ENCODE measurements around the gene WIPI1.

WIPI1 gene

DNA sequence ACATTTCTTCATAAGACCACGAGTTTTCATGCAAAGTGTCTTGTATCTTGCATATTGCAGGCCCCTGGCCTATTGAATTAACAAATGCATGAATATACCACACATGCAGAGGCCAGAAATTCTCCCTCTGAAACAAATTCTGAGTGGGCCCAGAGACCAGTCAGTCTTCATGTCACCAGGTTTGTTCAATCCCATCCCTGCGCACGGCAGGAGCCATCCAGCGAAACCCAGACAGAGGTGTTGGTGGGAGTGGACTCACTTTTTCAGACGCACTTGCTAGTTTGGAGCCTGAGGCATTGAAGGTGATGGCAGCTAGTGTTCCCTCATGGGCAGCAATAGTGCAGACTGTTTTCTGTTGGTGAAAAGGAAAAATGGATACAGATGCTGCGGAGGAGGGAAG lies 21.9 kb downstream of the WIPI1 start:
- Histone ChIP-seq H3K27me3 (ENCODE audit: insufficient read depth, insufficient read length) (no peaks in the 10 kb centered on the region), H3K9ac (ENCODE audit: insufficient read length, low read depth) (no peak overlapping the region), H3K36me3 (ENCODE audit: insufficient read depth, insufficient read length, low read length) (peaks cover 25% of the 10 kb centered on the region), H3K9me3 (ENCODE audit: insufficient read depth, low read length) (no peaks in the 10 kb centered on the region), H3K4me1 (ENCODE audit: insufficient read depth, insufficient read length) (peaks cover 8% of the 10 kb centered on the region), H3K4me3 (ENCODE audit: insufficient read length, low read depth) (no peak overlapping the region)
- no peak for TF ChIP-seq ZNF274 (IDR thresholded peaks at IDR 0.05; ENCODE audit: low read depth, low read length)
- no peak for TF ChIP-seq YY1 (IDR thresholded peaks at IDR 0.05; ENCODE audit: insufficient read depth, insufficient read length)
- TF ChIP-seq SUZ12 (IDR thresholded peaks at IDR 0.05; ENCODE audit: extremely low read depth, insufficient read depth, insufficient read length): no peak
- DNase-seq (ENCODE audit: low read depth, low spot score): no peak

DNA sequence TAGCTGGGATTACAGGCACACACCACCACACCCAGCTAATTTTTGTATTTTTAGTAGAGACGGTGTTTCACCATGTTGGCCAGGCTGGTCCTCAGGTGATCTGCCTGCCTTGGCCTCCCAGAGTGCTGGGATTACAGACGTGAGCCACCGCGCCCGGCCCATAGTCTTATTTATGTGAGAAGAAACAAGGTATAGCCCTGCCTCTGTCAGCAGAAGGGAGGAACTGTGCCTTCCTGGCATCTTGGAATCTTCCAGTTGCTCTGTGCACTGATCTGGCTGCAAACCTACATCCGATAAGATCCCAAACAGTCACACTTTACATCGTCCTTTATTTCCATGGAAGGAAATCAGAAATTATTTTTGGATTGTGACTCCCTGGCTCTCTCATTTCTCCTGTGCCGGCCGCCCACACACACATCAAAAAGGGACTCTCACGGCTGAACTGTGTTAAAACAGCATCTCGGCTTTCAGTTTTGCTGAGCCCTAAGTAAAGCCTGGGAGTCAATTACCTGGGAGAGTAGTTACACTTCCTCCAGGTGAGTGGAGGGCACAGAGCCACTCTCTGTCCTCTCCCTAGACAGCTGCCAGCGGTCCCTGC lies 23.3 kb downstream of the WIPI1 start:
- H3K36me3 ChIP-seq (ENCODE audit: insufficient read depth, insufficient read length, low read length): peaks cover 29% of the 10 kb centered on the region
- H3K4me3 ChIP-seq (ENCODE audit: insufficient read length, low read depth): no peak overlapping the region
- TF ChIP-seq SUZ12 (IDR thresholded peaks at IDR 0.05; ENCODE audit: extremely low read depth, insufficient read depth, insufficient read length): no peak
- TF ChIP-seq YY1 (IDR thresholded peaks at IDR 0.05; ENCODE audit: insufficient read depth, insufficient read length): no peak
- no peak for TF ChIP-seq ZNF274 (IDR thresholded peaks at IDR 0.05; ENCODE audit: low read depth, low read length)
- no peaks in the 10 kb centered on the region for H3K27me3 ChIP-seq (ENCODE audit: insufficient read depth, insufficient read length)
- peaks cover 8% of the 10 kb centered on the region for H3K4me1 ChIP-seq (ENCODE audit: insufficient read depth, insufficient read length)
- H3K9me3 ChIP-seq (ENCODE audit: insufficient read depth, low read length): no peaks in the 10 kb centered on the region
- DNase-seq (ENCODE audit: low read depth, low spot score): no peak
- no peak overlapping the region for H3K9ac ChIP-seq (ENCODE audit: insufficient read length, low read depth)

DNA sequence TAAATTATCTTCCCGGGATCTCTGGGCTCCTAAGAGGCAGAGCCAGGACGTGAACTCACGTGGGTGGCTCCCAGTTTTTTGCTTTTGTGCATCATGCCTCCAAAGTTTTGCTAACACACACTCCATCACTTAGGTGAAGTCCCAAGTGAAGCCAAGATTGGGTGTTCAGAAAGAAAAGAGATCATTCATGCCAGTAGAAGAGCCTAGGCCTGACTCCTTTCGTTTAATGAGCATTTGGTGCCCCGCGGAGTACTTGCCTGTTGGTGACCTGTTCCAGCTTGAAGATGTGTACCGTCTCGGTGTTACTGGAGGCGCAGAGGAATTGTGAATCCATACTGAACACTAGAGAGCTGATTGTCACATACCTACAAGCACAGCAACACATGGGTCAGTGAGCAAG lies 24.1 kb downstream of the WIPI1 start:
- Histone ChIP-seq H3K9me3 (ENCODE audit: insufficient read depth, low read length) (no peaks in the 10 kb centered on the region), H3K4me1 (ENCODE audit: insufficient read depth, insufficient read length) (peaks cover 8% of the 10 kb centered on the region), H3K4me3 (ENCODE audit: insufficient read length, low read depth) (no peak overlapping the region), H3K27me3 (ENCODE audit: insufficient read depth, insufficient read length) (no peaks in the 10 kb centered on the region), H3K9ac (ENCODE audit: insufficient read length, low read depth) (no peak overlapping the region), H3K36me3 (ENCODE audit: insufficient read depth, insufficient read length, low read length) (peaks cover 29% of the 10 kb centered on the region)
- no peak for TF ChIP-seq SUZ12 (IDR thresholded peaks at IDR 0.05; ENCODE audit: extremely low read depth, insufficient read depth, insufficient read length)
- no peak for TF ChIP-seq YY1 (IDR thresholded peaks at IDR 0.05; ENCODE audit: insufficient read depth, insufficient read length)
- TF ChIP-seq ZNF274 (IDR thresholded peaks at IDR 0.05; ENCODE audit: low read depth, low read length): no peak
- DNase-seq (ENCODE audit: low read depth, low spot score): no peak

DNA sequence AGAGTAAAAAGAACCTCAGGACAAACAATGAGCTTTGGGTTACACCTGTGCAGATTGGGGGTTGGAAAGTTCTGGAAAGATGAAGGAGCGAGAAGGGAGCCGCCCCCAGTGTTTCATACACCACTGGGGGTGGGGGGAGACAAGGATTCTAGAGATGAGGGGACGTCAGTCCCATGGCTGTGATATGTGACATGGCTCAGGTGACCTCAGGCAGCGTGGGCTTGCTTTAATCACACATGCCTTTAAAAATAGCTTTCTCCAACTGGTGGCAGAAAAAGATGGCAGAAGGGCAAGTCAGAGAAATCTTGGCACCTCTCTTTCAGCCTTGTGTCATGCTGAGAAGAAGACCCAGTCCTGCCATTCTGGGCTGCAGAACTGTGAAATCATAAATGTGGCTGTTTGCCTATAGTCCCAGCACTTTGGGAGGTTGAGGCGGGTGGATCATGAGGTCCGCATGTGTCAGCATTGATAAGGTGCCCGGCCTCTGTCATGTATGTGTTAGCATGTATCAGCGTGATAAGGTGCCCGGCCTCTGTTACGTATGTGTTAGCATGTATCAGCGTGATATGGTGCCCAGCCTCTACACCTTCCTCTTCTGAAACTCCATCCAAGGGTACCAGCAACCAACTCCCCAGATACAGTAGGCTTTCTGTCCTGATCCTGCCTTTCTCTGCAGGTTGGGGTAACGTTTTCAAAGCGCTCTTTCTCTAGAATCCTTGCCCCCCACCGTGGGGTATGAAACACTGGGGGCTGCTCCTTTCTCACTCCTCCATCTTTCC lies 25.0 kb downstream of the WIPI1 start:
- Histone ChIP-seq H3K4me1 (ENCODE audit: insufficient read depth, insufficient read length) (peaks cover 8% of the 10 kb centered on the region), H3K9me3 (ENCODE audit: insufficient read depth, low read length) (no peaks in the 10 kb centered on the region), H3K27me3 (ENCODE audit: insufficient read depth, insufficient read length) (no peaks in the 10 kb centered on the region), H3K36me3 (ENCODE audit: insufficient read depth, insufficient read length, low read length) (peaks cover 29% of the 10 kb centered on the region), H3K9ac (ENCODE audit: insufficient read length, low read depth) (no peak overlapping the region), H3K4me3 (ENCODE audit: insufficient read length, low read depth) (no peak overlapping the region)
- no peak for DNase-seq (ENCODE audit: low read depth, low spot score)
- TF ChIP-seq SUZ12 (IDR thresholded peaks at IDR 0.05; ENCODE audit: extremely low read depth, insufficient read depth, insufficient read length) (no peak), YY1 (IDR thresholded peaks at IDR 0.05; ENCODE audit: insufficient read depth, insufficient read length) (no peak), ZNF274 (IDR thresholded peaks at IDR 0.05; ENCODE audit: low read depth, low read length) (no peak)

DNA sequence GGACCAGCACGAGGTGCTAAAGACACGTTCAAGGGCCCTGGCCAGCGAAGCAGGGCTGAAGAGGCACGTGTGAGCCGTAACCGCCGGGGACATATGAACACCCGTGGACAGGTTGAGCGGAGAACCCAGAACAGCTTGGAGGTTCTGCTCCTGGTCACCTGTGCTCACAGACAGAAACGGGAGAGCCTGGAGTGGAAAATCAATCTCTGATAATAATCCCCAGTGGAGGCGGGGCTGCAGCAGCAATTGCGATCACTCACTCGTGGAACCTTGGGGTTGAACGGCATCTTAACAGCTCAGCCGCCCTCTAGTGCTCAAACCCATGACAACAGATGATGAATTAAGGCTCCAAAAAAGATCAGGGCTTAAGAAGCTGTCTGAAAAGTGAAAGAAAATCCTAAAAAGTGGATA lies 25.6 kb downstream of the WIPI1 start:
- Histone ChIP-seq H3K36me3 (ENCODE audit: insufficient read depth, insufficient read length, low read length) (peaks cover 29% of the 10 kb centered on the region), H3K9me3 (ENCODE audit: insufficient read depth, low read length) (no peaks in the 10 kb centered on the region), H3K4me3 (ENCODE audit: insufficient read length, low read depth) (no peak overlapping the region), H3K9ac (ENCODE audit: insufficient read length, low read depth) (no peak overlapping the region), H3K27me3 (ENCODE audit: insufficient read depth, insufficient read length) (no peaks in the 10 kb centered on the region), H3K4me1 (ENCODE audit: insufficient read depth, insufficient read length) (peaks cover 8% of the 10 kb centered on the region)
- TF ChIP-seq SUZ12 (IDR thresholded peaks at IDR 0.05; ENCODE audit: extremely low read depth, insufficient read depth, insufficient read length) (no peak), ZNF274 (IDR thresholded peaks at IDR 0.05; ENCODE audit: low read depth, low read length) (no peak), YY1 (IDR thresholded peaks at IDR 0.05; ENCODE audit: insufficient read depth, insufficient read length) (no peak)
- no peak for DNase-seq (ENCODE audit: low read depth, low spot score)

DNA sequence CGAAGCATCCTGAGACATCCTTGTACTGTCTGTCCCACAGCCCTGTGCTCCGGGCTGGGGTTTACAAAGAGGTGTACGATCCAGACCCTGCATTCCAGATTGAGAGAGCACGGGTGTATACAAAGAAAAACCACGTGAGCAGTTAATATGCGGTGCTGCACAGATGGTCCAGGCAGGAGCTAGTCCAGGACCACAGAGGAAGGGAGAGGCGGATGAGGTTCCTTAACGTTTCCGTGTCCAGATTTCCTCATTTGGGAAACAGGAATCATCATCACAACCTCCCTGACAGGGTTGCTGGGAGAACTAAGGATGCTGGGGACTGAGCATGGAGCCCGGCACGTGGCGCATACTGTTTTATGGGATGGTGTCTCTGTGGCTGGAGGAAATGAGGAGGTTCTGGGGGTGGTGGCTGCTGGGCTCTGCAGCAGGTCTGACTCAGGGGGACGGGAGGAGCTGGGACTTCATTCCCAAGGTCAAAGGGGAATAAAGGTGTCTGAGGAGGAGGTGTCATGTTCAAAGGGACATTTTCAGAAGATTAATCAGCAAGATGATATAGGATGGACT lies 26.2 kb downstream of the WIPI1 start:
- no peak overlapping the region for H3K9ac ChIP-seq (ENCODE audit: insufficient read length, low read depth)
- peaks cover 29% of the 10 kb centered on the region for H3K36me3 ChIP-seq (ENCODE audit: insufficient read depth, insufficient read length, low read length)
- no peak overlapping the region for H3K4me3 ChIP-seq (ENCODE audit: insufficient read length, low read depth)
- DNase-seq (ENCODE audit: low read depth, low spot score): no peak
- H3K9me3 ChIP-seq (ENCODE audit: insufficient read depth, low read length): no peaks in the 10 kb centered on the region
- H3K27me3 ChIP-seq (ENCODE audit: insufficient read depth, insufficient read length): no peaks in the 10 kb centered on the region
- peaks cover 6% of the 10 kb centered on the region for H3K4me1 ChIP-seq (ENCODE audit: insufficient read depth, insufficient read length)
- TF ChIP-seq YY1 (IDR thresholded peaks at IDR 0.05; ENCODE audit: insufficient read depth, insufficient read length) (no peak), ZNF274 (IDR thresholded peaks at IDR 0.05; ENCODE audit: low read depth, low read length) (no peak), SUZ12 (IDR thresholded peaks at IDR 0.05; ENCODE audit: extremely low read depth, insufficient read depth, insufficient read length) (no peak)

DNA sequence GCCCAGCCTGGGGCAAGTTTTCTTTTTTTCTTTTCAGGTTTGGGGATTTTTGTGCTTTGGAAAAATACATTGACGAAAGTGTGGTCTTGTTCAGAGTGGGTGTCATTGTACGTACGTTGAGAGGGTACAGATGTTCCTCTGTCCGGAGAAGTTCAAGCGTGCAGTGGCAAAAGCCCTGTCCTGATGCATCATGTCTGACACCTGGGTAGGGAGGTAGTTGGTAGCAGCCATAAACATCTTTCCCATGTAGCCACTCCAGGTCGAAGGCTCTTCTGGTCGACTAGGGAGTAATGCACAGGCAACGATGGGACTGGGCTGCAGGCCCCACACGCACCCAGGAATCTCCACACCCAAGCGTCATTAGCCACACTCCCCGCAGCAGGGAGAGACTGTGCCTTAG lies 27.4 kb downstream of the WIPI1 start:
- H3K27me3 ChIP-seq (ENCODE audit: insufficient read depth, insufficient read length): no peaks in the 10 kb centered on the region
- no peak for DNase-seq (ENCODE audit: low read depth, low spot score)
- H3K9ac ChIP-seq (ENCODE audit: insufficient read length, low read depth): no peak overlapping the region
- H3K4me1 ChIP-seq (ENCODE audit: insufficient read depth, insufficient read length): no peaks in the 10 kb centered on the region
- no peaks in the 10 kb centered on the region for H3K9me3 ChIP-seq (ENCODE audit: insufficient read depth, low read length)
- no peak overlapping the region for H3K4me3 ChIP-seq (ENCODE audit: insufficient read length, low read depth)
- TF ChIP-seq YY1 (IDR thresholded peaks at IDR 0.05; ENCODE audit: insufficient read depth, insufficient read length) (no peak), ZNF274 (IDR thresholded peaks at IDR 0.05; ENCODE audit: low read depth, low read length) (no peak), SUZ12 (IDR thresholded peaks at IDR 0.05; ENCODE audit: extremely low read depth, insufficient read depth, insufficient read length) (no peak)
- H3K36me3 ChIP-seq (ENCODE audit: insufficient read depth, insufficient read length, low read length): peaks cover 23% of the 10 kb centered on the region
